Esophagus squamous epithelium (tissue), 4 donors: Measurements from ENCODE around the gene MBOAT7.

ENCODE experiments used
- CTCF ChIP-seq, 6 experiments: fragments of 450-650 bp in 4 of 6; fragments of 200-600 bp in 2 of 6; sonication (generic) in 2 of 6; IDR thresholded peaks; one replicate each; pipeline ENCODE4 v1.5.1; 2016 to 2019; ENCODE audit warnings: antibody characterized with exemption in 6 of 6, mild to moderate bottlenecking in 4 of 6, moderate library complexity in 4 of 6
- POLR2A ChIP-seq, 4 donors: fragments of 450-650 bp; IDR thresholded peaks; one replicate each; pipeline ENCODE4 v1.6.1; 2017; ENCODE audit warnings: antibody characterized with exemption in 4 of 4, mild to moderate bottlenecking in 4 of 4, moderate library complexity in 3 of 4

- TF ChIP-seq CTCF (IDR thresholded peaks at IDR 0.05), result no peak
- no peak for TF ChIP-seq POLR2A (IDR thresholded peaks at IDR 0.05)
Measured at GRCh38 chr19:54203151-54203611, 13.8 kb upstream of the MBOAT7 start.
